Esophagus muscularis mucosa (tissue), 4 donors: Measurements from ENCODE around the gene PDRG1. TPM values are rescaled to one million over a fixed set of nuclear protein-coding genes. Genes with fewer than 3 reads are reported as not detected.
A peak's percentile ranks its signal among the peaks of the same experiment; 100 is the strongest.

Experiments used
- DNase-seq: peaks from one replicate; pipeline ENCODE4 v3.0.0-alpha.2; 2017; ENCODE audit errors: extremely low spot score
- H3K27ac ChIP-seq, 4 donors: fragments of 200-600 bp; sonication (generic); replicated peaks in 1 of 4; 1 replicate in 3 of 4; 2 replicates in 1 of 4; pipeline ENCODE4 v1.5.1; 2016 to 2019; ENCODE audit warnings: mild to moderate bottlenecking in 1 of 4
- H3K27me3 ChIP-seq, 4 donors: fragments of 200-600 bp; sonication (generic); one replicate each; pipeline versions ENCODE4 v1.5.1 to v1.6.0; 2016 to 2019
- H3K36me3 ChIP-seq, 4 donors: fragments of 200-600 bp; sonication (generic); one replicate each; pipeline ENCODE4 v1.5.1; 2016 to 2019
- H3K4me1 ChIP-seq, 4 donors: fragments of 200-600 bp; sonication (generic); one replicate each; pipeline ENCODE4 v1.5.1; 2016 to 2019
- H3K4me3 ChIP-seq, 4 donors: fragments of 200-600 bp; sonication (generic); 1 replicate in 2 of 4; 2 replicates in 2 of 4; pipeline ENCODE4 v1.5.1; 2016 to 2019; ENCODE audit warnings: mild to moderate bottlenecking in 4 of 4, moderate library complexity in 1 of 4
- H3K9me3 ChIP-seq, 4 donors: fragments of 200-600 bp; sonication (generic); 1 replicate in 3 of 4; 2 replicates in 1 of 4; pipeline ENCODE4 v1.5.1; 2016 to 2019
- CTCF ChIP-seq, 3 experiments: fragments of 200-600 bp in 2 of 3; fragments of 450-650 bp in 1 of 3; sonication (generic) in 2 of 3; IDR thresholded peaks; one replicate each; pipeline ENCODE4 v1.5.1; 2017 to 2019; ENCODE audit warnings: antibody characterized with exemption in 3 of 3, mild to moderate bottlenecking in 2 of 3, moderate library complexity in 1 of 3
- EP300 ChIP-seq: sonication (generic); formaldehyde crosslinking; IDR thresholded peaks from one replicate; pipeline ENCODE4 v1.6.1; 2017; ENCODE audit warnings: antibody characterized with exemption
- POLR2A ChIP-seq: fragments of 450-650 bp; IDR thresholded peaks from one replicate; pipeline ENCODE4 v1.6.1; 2017; ENCODE audit warnings: antibody characterized with exemption, moderate library complexity, mild to moderate bottlenecking, low read depth
- POLR2AphosphoS5 ChIP-seq, 2 donors: sonication (generic); formaldehyde crosslinking; IDR thresholded peaks; one replicate each; pipeline ENCODE4 v1.6.1; 2017; ENCODE audit warnings: antibody characterized with exemption in 2 of 2
- WGBS: methylation state at CpG from one replicate; pipeline ENCODE4 v1.1.5; 2018; 5-methylcytosine and 5-hydroxymethylcytosine counted together
- intact Hi-C: fragments of 100-400 bp; cut with DNase I; formaldehyde crosslinking; loops from one replicate; pipeline ENCODE4 v1.15.1; 2023
- total RNA-seq, 4 donors: library from RNA; depleted of rRNA; stranded (reverse); fragments of >200 nt; gene quantifications; one replicate each; pipeline versions ENCODE4 v1.1.0 to v1.2.1, GENCODE V29; 2016

PDRG1 gene
- total RNA-seq, 4 donors from 2014 or later, result 7.9 to 15.9 (median 10.8) TPM

DNA sequence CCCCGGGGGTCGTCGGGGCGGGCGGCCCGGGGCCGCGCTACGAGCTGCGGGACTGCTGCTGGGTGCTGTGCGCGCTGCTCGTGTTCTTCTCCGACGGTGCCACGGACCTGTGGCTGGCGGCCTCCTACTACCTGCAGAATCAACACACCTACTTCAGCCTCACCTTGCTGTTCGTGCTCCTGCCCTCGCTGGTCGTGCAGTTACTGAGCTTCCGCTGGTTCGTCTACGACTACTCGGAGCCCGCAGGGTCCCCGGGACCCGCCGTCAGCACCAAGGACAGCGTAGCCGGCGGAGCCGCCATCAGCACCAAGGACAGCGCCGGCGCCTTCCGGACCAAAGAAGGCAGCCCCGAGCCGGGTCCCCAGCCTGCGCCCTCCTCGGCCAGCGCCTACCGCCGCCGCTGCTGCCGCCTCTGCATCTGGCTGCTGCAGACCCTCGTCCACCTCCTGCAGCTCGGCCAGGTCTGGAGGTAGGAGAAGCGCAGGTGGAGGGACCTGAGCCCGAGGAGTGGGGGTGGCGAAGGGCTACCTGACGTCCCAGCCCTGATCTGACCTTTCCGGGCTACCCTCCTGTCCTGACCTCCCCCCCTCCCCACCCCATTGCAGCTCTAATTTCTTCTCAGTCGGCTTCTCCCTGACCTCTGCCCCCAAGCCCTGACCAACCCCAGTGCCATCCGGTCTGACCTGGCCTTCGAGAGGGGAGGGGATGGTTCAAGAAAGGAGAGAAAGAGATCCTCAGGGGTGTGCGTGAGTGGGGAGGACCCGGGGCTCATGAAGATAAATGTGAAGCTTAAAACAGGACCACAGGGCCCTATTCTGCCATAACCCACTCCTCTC, 16.7 kb upstream of the PDRG1 start:
- WGBS, result 15% methylated on average over 4 of the region's 57 CpGs

DNA sequence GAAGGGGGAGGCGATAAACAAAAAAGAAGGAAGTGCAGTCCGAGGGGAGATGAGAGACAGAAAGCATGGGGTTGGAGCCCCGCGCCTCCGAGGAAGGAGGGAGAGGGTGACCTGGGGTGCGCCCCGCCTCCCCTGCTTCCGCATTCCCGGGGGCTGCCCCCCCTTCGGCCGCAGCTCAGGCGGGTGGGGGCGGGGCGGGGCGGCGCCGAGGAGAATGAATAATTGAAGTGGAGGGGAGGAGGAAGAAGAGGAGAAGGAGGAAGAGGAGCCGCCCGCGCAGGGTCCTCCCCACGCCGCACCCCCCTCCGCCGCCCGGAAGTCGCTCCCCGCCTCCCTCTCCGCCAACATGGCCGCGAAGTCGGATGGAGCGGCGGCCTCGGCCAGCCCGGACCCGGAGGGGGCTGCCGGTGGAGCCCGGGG, 16.0 kb upstream of the PDRG1 start, which contains the start of gene XKR7:
Gene XKR7 (plus strand): TSS at position 322 of the 420 bp plus-strand sequence. CDS start 25 bp downstream, at position 347.
- no peak for DNase-seq
- intact Hi-C loops, result no loop called here
- WGBS, result 2% methylated on average over 27 of the region's 38 CpGs
- H3K9me3 ChIP-seq, result no peaks in the 10 kb centered on the region
- H3K27ac ChIP-seq, result no peak within 1 kb of the TSS
- no peaks in the 10 kb centered on the region for H3K36me3 ChIP-seq
- peaks cover 0 to 83% (median 20%) of the 10 kb centered on the region in 4 donors for H3K27me3 ChIP-seq
- H3K4me1 ChIP-seq, result peaks cover 0 to 12% (median 6%) of the 10 kb centered on the region in 4 donors
- no peak for TF ChIP-seq CTCF (IDR thresholded peaks at IDR 0.05)
- TF ChIP-seq POLR2A, result no peak
- TF ChIP-seq POLR2AphosphoS5 (IDR thresholded peaks at IDR 0.05), result no peak
- no peak for TF ChIP-seq EP300
- peak within 1 kb of the TSS in 3 of 4 donors; percentile 24 to 32 (median 27) for H3K4me3 ChIP-seq

More for the DNA sequence above, 16.7 kb upstream of the PDRG1 start:
- peak overlapping the region in 1 of 4 donors; percentile 32 for H3K4me3 ChIP-seq
- H3K9me3 ChIP-seq, result no peaks in the 10 kb centered on the region
- no peak for DNase-seq
- H3K36me3 ChIP-seq, result no peaks in the 10 kb centered on the region
- H3K27me3 ChIP-seq, result peaks cover 0 to 80% (median 20%) of the 10 kb centered on the region in 4 donors
- H3K27ac ChIP-seq, result no peak overlapping the region
- H3K4me1 ChIP-seq, result peaks cover 0 to 12% (median 6%) of the 10 kb centered on the region in 4 donors
- TF ChIP-seq POLR2AphosphoS5 (IDR thresholded peaks at IDR 0.05), result peak in 1 of 2 donors; percentile 58
- no peak for TF ChIP-seq EP300
- no peak for TF ChIP-seq CTCF (IDR thresholded peaks at IDR 0.05)
- intact Hi-C loops, result no loop called here

DNA sequence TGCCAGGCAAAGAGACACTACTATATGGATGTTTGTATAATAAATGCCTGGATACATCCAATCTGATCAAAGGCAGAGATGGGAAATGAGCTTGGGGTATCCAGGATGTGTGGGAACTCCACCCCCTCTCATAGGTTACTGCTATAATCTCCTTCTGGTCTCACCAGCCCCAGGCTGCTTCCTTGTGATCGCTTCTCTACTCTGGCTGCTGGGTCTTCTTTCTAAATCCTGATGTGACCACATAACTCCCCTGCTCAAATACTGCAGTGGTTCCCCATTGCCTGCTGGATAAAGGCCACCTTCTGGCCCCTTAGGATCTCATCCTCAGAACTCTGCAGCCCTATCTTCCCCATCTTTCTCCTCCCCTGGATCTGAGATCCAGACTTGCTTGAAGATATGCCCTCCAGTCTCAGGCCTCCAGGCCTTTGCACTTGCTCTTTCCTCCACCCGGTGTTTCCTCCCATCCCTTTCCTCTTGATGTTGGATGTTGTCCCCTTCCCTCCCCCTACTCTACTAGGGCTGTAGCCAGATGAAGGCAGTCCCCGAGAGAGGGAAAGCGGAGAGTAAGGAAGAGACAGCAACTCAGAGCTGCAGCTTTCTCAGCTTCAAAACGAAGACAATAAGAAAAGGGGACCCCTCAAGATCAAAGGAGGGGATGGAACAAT, 15.3 kb upstream of the PDRG1 start:
- Histone ChIP-seq H3K27me3 (peaks cover 0 to 86% (median 20%) of the 10 kb centered on the region in 4 donors), H3K36me3 (no peaks in the 10 kb centered on the region)
- TF ChIP-seq POLR2AphosphoS5 (IDR thresholded peaks at IDR 0.05), result no peak
- TF ChIP-seq CTCF (IDR thresholded peaks at IDR 0.05), result no peak
- TF ChIP-seq EP300, result no peak
- TF ChIP-seq POLR2A, result no peak

DNA sequence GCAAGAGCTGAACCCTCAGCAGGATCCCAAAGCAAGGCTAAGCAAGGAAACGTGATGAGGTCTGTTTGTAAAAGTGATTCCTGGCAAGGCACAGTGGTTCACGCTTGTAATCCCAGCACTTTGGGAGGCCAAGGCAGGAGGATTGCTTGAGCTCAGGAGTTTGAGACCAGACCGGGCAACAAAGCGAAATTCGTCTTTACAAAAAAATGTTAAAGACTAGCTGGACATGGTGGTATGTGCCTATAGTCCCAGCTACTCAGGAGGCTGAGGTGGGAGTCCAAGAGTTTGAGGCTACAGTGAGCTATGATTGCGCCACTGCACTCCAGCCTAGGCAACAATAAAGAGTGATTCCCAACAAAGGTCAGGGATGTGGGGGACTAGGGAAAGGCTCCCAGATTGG, 12.0 kb upstream of the PDRG1 start:
- Histone ChIP-seq H3K27me3 (peaks cover 0 to 91% (median 20%) of the 10 kb centered on the region in 4 donors), H3K9me3 (no peaks in the 10 kb centered on the region), H3K36me3 (no peaks in the 10 kb centered on the region), H3K27ac (no peak overlapping the region), H3K4me3 (no peak overlapping the region), H3K4me1 (peaks cover 0 to 12% (median 6%) of the 10 kb centered on the region in 4 donors)
- no peak for DNase-seq
- intact Hi-C loops, result no loop called here
- TF ChIP-seq POLR2A, result no peak
- TF ChIP-seq EP300, result no peak
- no peak for TF ChIP-seq POLR2AphosphoS5 (IDR thresholded peaks at IDR 0.05)
- TF ChIP-seq CTCF (IDR thresholded peaks at IDR 0.05), result no peak
- 66% methylated on average over 6 of the region's 6 CpGs for WGBS

More for the DNA sequence above, 15.3 kb upstream of the PDRG1 start:
- H3K4me1 ChIP-seq, result peaks cover 0 to 12% (median 6%) of the 10 kb centered on the region in 4 donors
- H3K4me3 ChIP-seq, result no peak overlapping the region
- WGBS, result 7% methylated on average over 5 of the region's 5 CpGs
- no peaks in the 10 kb centered on the region for H3K9me3 ChIP-seq
- intact Hi-C loops, result no loop called here
- no peak overlapping the region for H3K27ac ChIP-seq
- DNase-seq, result no peak
